NCI-H2107 treated with DMSO at 0.1 percent for 48 hours (cell line): ENCODE results near the gene BRINP3.

Experiments used
- DNase-seq: peaks from one replicate; lab custom pipeline; 2025; ENCODE audit not compliant: unreplicated experiment; lab: John Stamatoyannopoulos, UW

Gene BRINP3

DNA sequence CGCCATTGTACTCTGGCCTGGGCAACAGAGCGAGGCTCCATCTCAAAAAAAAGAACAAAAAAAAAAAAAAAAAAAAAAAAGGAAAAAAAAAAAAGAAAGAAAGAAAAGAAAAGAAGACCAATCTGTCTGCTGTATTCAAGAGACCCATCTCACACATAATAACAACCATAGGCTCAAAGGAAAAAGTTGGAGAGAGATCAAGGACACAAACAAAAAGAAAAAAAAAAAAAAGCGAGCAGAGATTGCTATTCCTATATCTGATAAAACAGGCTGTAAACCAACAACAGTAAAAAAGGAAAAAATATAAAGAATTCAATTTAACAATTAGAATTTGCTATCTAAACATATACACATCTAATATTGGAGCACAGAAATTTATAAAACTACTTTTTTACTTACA lies 150.4 kb downstream of the BRINP3 start:
- no peak for DNase-seq

DNA sequence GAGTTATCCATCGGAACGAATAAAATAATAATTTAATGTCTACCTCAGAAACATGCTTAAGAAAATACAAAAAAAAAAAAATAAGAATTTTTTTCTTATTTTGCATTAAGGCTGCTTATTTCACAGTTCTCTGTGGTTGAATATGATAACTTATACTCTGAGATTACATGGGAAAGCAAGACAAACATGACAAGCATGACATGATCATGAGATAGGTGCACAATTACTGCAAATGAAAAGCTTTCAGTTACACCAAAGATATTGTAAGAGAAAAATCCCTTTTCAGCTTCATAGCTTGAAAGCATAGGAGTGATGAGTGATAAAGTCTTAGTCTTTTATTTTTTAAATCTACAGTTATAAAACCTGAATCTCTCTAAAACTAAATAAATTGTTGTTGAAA lies 154.1 kb downstream of the BRINP3 start:
- no peak for DNase-seq

DNA sequence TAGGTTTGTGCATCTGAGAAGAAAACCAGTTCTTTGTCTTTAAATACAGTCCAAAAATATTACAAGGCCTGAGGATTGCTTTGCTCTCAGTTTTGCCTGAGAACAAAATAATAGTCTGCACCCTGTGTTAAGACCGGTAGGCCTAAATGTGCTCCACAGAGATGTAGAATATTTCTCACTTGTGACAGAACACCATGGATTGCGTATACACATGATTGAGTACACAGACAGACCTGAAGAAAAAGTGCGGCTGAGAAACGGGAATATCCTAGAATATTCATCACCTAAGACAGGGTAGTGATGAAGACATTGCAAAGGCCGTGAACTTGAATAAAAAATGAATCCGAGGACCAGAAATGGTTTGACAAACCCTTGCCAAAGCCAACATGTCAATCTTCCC lies 155.4 kb downstream of the BRINP3 start:
- no peak for DNase-seq

DNA sequence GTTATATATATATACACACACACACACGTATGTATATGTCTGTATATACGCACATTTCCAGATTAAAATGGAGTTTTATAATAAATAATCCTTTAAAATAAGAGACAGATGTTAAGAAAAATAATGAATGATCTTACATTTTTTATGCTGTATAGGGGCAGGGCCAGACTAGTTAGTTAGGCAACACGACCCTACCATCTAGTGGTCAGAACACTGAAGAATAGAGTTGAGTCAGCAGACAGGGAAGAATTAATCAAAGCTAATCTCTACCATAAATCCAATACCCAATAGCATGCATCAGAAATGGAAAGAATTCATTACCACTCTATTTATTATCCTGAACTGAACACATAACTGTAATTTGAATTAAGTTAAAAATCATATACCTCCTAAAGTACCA lies 156.7 kb downstream of the BRINP3 start:
- peak; percentile 11 for DNase-seq

DNA sequence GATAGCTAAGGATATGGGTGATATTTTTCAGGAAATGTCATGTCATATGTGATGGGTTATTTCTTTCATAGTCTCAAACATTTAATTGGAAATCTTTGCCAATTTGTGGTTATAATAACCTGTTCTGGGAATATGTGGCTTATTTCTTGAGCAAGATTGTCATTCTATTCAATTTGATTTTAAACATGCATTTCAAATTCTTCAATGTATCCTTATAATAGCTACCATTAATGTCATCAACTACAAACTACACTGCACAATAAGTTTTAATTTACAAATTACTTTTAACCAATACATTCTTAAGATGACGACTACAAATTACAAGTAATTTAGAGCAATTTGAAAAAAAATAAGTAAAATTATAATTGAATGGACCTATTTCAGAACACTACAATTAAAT lies 164.9 kb downstream of the BRINP3 start:
- no peak for DNase-seq

DNA sequence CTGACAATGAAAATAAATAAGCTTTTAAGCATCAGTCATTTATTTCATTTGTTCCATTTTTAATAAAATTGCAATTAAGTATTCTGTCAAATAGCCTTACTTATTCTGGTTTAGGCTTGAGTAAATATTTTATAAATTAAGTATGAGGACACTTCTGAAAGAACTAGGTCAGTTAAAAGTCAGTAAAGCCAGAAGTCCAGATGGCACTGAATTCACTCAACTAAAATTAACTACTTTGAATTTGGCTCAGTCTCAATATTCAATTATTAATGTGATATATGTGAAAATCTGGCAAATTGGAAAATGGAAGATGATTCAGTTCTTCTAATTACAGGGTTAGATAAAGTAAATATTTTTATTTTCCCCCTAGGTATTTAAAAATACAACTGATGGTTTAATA lies 174.2 kb downstream of the BRINP3 start:
- DNase-seq: no peak

DNA sequence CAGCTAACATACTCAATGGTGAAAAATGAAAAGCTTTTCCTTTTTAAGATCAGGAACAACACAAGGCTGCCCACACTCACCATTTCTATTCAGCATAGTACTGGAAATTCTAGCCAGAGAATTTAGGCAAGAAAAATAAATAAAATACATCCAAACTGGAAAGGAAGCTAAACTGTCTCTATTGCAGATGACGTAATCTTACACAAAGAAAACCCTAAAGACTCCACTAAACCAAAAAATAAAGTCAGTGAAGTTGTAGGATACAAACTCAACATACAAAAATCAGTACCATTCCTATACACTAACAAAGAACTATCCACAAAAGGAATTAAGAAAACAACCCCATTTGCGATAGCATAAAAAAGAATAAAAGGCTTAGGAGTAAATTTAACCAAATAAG lies 181.2 kb downstream of the BRINP3 start:
- DNase-seq: no peak

DNA sequence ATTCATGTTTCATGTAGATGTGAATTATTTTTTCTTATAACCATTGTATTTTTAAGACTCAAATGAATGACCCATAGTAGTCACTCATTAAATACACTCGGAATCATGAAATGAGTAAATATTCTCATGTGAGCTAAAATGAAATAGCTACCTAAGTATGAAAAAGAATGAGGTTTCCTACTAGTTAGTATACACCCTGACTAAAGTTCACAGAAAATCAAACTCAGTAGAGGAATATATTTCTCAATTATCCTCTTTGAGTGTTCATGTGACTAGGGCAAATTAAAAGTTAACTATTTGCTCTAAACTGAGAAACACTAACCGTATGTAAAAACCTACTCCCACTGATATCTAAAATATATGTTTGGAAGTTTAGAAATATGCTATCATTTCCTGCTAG lies 187.8 kb downstream of the BRINP3 start:
- no peak for DNase-seq

DNA sequence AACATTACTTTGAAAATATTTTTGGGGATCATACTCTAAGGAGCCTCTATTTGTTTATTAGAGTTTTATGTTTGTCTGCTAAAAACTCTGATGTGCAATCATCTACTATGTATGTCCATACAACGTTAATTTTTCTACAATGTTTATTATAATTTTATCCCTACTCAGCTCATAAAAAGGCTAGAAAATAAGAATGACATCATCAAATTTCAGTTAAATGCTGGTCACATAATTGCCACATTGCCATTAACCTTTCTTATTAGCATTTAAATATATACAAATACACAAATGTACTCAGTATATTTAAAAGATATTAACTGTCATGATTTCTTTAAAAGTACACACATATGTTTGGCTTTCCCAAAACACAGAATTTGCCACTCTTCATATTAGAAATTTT lies 191.6 kb downstream of the BRINP3 start:
- no peak for DNase-seq

DNA sequence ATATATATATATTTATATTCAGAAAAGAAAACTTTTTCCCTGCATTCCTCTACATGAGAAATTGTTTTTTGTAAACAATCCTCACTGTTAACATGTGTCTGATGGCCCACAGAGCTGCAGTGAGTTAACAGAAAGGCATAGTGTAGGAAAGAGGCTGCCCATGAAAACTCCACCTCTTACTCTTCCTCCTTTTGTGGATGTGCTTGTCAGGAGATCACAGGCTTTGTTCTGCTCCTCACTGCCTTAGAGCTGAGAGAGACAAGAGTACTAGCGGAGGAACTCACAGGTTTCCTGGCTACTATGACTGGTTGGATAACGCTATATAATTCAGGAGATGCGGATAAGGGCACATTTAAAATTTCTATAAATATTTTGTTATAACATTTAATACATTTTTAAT lies 200.6 kb downstream of the BRINP3 start:
- DNase-seq: no peak

DNA sequence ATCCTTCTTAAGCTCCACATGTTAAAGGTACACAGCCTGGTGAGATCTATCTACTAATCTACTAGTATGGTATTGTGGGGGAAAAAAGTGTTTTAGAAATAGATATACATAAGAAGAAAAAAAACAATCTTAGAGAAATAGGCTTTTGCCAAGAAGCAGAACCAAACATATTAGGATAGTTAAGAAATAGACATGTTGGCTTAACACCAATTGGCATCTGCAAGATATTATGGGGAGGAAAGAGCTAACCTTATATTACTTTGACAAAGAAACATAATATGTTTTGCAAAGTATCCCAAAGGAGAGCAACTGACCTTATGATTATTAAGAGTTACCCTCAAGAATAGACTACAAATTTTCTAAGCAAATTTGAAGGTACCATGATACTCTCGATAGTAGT lies 202.9 kb downstream of the BRINP3 start:
- DNase-seq: no peak

DNA sequence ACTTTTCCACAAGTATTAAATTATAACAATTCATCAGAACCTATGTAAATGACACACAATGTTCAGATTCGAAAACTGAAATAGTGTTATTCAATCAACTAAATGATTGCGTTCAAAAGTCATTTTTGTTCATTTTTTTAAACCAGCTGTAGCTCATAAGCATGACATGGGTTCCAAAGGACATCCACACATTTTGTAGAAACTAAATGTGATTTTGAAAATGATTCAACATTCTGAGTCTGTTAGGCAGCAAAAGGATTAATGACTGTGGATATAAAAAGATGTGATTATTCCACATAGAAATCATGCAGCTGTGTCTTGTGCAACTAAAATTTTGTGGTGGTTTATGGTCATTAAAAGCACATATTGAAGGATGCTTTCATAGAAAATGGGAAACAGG lies 204.5 kb downstream of the BRINP3 start:
- no peak for DNase-seq

DNA sequence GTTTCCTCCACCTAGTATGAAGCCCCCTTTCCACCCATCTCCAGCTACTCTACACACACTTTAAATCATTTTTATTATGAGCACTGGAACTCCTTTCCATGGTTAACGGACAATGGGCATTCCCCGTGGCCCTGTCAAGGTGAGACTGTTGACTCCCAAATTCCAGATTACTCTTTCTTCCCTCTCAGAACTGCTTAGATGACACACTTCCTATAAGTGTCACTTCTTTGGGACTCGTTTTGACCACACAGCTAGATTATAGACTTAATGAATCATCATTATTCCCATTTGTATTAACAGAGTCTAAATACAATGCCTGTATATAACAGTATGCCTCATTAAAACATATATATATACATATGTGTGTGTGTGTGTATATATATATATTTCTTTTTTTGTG lies 215.1 kb downstream of the BRINP3 start:
- no peak for DNase-seq

DNA sequence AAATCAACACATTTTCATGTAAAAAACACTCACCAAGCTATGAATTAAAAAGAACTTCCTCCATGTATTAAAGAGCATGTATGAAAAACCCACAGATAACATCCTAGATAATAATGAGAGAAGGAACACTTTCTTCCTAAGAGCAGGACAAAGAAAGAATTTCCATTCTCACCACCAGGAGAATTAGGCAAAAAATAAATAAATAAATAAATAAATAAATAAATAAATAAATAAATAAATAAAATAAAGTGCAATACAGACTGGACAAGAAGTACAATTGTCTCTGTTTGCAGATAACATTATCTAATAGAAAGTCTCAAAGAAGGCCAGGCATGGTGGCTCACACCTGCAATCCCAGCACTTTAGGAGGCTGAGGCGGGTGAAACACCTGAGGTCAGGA lies 218.2 kb downstream of the BRINP3 start:
- DNase-seq: no peak

DNA sequence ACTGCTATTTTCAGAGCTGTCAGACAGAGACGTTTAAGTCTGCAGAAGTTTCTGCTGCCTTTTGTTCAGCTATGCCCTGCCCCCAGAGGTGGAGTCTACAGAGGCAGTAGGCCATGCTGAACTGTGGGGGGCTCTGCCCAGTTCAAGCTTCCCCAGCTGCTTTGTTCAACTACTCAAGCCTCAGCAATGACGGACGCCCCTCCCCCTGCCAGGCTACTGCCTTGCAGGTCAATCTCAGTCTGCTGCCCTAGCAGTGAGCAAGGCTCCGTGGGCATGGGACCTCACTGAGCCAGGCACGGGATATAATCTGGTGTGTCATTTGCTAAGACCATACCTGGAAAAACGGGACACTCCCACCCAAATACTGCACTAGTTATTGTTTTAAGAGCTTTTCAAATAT lies 219.7 kb downstream of the BRINP3 start:
- no peak for DNase-seq

DNA sequence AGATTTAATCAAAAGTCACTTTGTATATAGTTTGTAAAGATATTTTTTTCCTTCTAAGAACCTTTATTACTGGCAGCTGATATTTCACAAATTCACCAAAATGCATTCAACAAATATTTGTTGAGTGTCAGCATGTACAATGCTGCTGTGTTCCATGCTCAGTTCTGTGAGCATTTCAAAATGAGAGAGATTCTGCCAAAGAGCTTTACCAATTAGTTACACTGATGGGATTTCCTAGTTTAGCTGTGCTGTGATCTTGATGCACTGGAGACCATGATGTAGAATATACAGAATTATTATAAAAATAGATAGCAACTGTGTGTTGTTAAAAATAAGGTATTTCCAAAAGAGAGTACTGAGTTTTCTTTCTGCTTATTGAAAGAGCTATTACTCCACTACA lies 225.6 kb downstream of the BRINP3 start:
- no peak for DNase-seq

DNA sequence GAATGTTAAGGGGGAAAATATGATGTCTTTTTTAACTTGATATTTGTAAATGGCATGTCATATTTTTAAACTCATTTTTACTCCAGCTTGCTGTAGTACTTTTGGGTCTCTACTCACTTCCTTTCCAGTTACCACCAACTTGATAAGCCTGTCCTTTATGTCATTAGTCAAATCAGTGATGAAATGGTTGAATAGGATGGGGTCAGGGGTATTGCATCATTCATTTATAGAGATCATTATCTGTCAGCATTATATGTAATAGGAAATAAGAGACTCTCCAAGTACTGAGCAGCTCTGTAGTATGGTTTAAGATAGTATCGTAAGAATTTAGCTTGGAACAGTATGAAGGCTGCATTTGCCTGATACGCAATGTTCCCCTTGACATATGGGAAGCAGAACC lies 227.3 kb downstream of the BRINP3 start:
- no peak for DNase-seq

DNA sequence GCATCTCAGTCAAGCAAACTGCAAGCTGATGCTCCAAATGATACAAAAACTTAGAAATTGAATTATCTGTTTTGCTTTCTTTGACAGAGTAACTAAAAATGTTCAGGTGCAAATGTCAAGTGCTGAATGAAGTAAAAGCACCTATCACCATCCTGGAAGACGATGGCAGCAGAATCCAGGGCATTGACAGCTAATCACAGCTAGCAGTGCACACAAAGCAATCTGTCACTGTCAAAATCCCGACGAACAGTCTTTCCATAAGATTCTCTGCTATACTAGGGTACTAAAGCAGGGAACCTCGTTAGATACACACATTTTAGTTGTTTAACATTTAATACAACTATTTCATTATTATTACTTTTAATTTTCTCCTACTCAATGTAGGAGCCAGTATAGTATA lies 233.3 kb downstream of the BRINP3 start:
- no peak for DNase-seq

DNA sequence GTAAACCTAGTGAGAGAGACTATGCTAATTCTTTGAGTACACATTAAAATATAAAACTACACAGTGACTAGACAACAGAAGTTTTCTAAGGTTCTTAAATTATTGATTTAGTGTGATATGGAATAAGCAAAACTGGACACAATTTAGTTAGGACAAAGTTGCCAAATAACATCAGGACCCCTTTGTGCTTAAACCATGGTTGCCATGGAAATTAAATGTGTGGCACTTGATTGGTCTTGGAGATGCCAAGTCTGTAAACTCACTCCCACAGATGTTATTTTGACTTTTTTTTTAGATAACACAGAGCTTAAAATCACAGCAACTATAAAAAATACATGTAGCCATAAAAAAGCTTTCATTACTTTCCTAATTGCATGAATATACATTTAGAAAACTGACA lies 234.6 kb downstream of the BRINP3 start:
- DNase-seq: no peak

DNA sequence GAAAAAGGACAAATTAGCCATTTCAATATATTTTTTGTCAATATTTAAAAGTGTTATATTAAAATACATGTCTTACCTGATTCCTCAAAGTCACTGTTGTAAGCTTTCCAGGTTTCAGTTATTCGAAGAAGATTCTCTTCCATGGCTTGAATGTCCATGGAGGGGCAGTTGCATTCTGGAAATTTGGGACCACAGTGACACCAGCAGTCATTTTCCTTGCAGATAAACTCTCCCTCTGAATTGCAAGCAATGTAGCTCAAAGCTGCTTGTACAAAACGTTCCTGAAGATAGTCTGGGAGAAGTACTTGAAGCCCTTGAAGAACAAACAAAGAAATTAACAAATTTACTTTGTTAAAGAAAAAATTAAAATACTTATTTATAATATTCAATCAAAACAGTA lies 251.7 kb downstream of the BRINP3 start:
- no peak for DNase-seq

DNA sequence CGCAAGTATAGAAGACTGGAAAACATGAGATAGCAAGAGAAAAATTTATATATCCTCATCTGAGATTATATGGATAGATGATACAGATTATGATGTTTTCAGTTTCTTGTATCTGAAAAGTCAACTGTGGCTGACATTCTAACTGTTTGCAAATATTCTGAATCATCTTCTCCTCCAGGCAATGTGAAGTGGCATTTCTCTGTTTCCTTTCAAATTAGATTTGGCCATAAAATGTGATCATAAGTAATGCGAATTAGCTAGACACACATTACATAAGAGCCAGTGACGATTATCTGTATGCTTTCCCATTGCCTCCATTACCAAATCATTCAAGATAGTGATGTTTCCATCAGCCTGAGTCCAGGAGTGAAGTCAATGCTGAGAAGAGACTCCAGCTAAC lies 265.2 kb downstream of the BRINP3 start:
- DNase-seq: no peak

DNA sequence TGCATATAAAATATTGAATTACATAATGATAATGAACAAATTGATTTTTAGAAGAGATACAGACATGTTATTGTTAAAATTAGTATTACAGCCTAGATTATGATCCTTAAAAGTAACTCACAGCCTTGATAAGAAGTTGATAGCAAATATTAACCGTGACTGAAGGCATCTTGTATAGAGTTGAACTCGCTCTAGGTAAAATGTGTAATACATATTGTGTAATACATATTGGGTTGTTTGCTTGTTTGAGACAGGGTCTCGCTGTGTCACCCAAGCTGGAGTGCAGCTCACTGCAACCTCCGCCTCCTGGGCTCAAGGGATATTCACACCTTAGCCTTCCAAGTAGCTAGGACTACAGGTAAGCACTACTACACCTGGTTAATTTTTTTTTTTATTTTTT lies 269.9 kb downstream of the BRINP3 start:
- DNase-seq: no peak

DNA sequence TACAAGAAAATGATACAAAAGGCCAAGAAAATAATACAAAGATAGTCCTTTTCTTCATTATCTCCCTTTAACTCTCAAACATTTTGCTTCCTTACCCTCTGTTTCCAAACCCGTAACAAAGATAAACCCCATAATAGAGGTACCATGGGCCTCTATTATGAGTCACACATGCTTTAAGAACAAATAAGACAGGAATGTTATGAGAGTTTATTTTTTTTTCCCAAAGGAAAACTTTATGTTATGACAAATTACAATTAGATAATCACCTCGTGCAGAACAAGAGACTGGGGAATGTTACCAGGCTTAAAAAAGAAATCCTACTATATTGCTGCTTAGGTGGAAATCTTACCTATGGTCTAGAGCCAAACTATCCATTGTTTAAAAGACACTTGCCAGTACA lies 272.0 kb downstream of the BRINP3 start:
- no peak for DNase-seq

DNA sequence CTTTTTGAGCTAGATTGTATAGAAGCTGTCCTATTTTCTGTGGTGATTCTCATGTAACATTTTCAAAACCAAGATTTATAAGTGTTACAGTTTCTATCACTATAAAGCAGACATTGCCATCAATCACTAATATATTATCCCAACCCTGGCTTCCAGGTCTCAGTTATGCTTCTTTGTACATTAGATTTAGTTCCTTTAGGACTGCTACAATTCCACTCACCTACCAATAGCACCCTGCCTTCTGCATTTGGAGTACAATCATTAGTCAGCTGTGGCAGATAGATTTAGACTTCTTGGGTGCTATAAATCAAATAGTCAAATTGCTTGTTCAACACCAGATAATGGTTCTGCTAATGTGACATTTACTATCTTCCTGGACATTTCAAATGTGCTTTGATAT lies 281.6 kb downstream of the BRINP3 start:
- no peak for DNase-seq
